ENCODE results near the gene ADAMTS18. TPM values are rescaled to one million over a fixed set of nuclear protein-coding genes. Genes with fewer than 3 reads are reported as not detected.

The ADAMTS18 gene
- total and polyA plus RNA-seq, 4 donors = under 0.01 to 0.17 TPM; not detected in 2

DNA sequence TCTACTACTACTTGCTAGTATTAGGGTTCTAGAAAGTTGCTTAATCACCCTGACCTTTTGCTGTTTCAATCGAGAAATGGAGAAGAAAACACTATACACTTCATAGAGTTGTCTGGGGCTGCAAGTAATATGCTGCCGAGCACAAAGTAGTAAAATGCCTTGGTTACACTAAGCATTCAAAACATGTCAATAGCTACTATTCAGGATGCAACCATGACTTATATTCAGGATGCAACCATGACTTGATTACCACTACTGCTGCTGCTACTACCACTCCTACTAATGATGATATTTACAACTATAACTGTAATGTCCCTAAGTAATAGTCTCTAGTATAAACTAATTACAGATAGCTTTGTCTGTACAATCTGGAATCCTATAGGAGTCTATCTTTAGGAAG lies 35.3 kb downstream of the ADAMTS18 start:
- H3K9ac ChIP-seq (ENCODE audit: low read depth in 1 of 2, low read length in 2 of 2) = no peak overlapping the region
- DNase-seq (ENCODE audit: low spot score) = no peak
- H3K27me3 ChIP-seq (ENCODE audit: control insufficient read depth in 4 of 4, insufficient read depth in 4 of 4, low read length in 3 of 4) = peaks cover 0 to 2% (median 0%) of the 10 kb centered on the region in 4 donors
- H3K4me3 ChIP-seq (ENCODE audit: low read depth in 1 of 3, low read length in 3 of 3) = no peak overlapping the region
- H3K9me3 ChIP-seq (ENCODE audit: control insufficient read depth in 4 of 4, low read length in 3 of 4) = no peaks in the 10 kb centered on the region
- H3K27ac ChIP-seq (ENCODE audit: low read depth in 1 of 2, low read length in 2 of 2) = no peak overlapping the region
- no peaks in the 10 kb centered on the region for H3K4me1 ChIP-seq (ENCODE audit: control insufficient read depth in 4 of 4, insufficient read depth in 4 of 4, low read length in 3 of 4)
- no peaks in the 10 kb centered on the region for H3K36me3 ChIP-seq (ENCODE audit: control insufficient read depth in 4 of 4, insufficient read depth in 3 of 4, low read depth in 1 of 4, low read length in 3 of 4)
- 63% methylated on average over 2 of the region's 2 CpGs for WGBS
- TF ChIP-seq GABPA (IDR thresholded peaks at IDR 0.05 in 1 of 2, conservative IDR thresholded peaks at IDR 0.05 in 1 of 2) (no peak), HNF4G (IDR thresholded peaks at IDR 0.05) (no peak), FOXA2 (IDR thresholded peaks at IDR 0.05) (no peak), EGR1 (IDR thresholded peaks at IDR 0.05; ENCODE audit: low read depth in 2 of 2) (no peak), JUND (IDR thresholded peaks at IDR 0.05) (no peak), HNF4A (conservative IDR thresholded peaks at IDR 0.05) (no peak), TAF1 (conservative IDR thresholded peaks at IDR 0.05) (no peak), ATF3 (IDR thresholded peaks at IDR 0.05) (no peak), YY1 (IDR thresholded peaks at IDR 0.05) (no peak), FOXA1 (IDR thresholded peaks at IDR 0.05) (no peak), SP1 (IDR thresholded peaks at IDR 0.05) (no peak), RXRA (IDR thresholded peaks at IDR 0.05) (no peak), NR2F2 (IDR thresholded peaks at IDR 0.05) (no peak), RAD21 (IDR thresholded peaks at IDR 0.05) (no peak)
- TF ChIP-seq, protein P1, sequence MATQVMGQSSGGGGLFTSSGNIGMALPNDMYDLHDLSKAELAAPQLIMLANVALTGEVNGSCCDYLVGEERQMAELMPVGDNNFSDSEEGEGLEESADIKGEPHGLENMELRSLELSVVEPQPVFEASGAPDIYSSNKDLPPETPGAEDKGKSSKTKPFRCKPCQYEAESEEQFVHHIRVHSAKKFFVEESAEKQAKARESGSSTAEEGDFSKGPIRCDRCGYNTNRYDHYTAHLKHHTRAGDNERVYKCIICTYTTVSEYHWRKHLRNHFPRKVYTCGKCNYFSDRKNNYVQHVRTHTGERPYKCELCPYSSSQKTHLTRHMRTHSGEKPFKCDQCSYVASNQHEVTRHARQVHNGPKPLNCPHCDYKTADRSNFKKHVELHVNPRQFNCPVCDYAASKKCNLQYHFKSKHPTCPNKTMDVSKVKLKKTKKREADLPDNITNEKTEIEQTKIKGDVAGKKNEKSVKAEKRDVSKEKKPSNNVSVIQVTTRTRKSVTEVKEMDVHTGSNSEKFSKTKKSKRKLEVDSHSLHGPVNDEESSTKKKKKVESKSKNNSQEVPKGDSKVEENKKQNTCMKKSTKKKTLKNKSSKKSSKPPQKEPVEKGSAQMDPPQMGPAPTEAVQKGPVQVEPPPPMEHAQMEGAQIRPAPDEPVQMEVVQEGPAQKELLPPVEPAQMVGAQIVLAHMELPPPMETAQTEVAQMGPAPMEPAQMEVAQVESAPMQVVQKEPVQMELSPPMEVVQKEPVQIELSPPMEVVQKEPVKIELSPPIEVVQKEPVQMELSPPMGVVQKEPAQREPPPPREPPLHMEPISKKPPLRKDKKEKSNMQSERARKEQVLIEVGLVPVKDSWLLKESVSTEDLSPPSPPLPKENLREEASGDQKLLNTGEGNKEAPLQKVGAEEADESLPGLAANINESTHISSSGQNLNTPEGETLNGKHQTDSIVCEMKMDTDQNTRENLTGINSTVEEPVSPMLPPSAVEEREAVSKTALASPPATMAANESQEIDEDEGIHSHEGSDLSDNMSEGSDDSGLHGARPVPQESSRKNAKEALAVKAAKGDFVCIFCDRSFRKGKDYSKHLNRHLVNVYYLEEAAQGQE (IDR thresholded peaks at IDR 0.05) = no peak
- TF ChIP-seq, protein P2, sequence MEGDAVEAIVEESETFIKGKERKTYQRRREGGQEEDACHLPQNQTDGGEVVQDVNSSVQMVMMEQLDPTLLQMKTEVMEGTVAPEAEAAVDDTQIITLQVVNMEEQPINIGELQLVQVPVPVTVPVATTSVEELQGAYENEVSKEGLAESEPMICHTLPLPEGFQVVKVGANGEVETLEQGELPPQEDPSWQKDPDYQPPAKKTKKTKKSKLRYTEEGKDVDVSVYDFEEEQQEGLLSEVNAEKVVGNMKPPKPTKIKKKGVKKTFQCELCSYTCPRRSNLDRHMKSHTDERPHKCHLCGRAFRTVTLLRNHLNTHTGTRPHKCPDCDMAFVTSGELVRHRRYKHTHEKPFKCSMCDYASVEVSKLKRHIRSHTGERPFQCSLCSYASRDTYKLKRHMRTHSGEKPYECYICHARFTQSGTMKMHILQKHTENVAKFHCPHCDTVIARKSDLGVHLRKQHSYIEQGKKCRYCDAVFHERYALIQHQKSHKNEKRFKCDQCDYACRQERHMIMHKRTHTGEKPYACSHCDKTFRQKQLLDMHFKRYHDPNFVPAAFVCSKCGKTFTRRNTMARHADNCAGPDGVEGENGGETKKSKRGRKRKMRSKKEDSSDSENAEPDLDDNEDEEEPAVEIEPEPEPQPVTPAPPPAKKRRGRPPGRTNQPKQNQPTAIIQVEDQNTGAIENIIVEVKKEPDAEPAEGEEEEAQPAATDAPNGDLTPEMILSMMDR (IDR thresholded peaks at IDR 0.05; ENCODE audit: low read depth, low read length, missing input control) = no peak
- TF ChIP-seq, protein P3, sequence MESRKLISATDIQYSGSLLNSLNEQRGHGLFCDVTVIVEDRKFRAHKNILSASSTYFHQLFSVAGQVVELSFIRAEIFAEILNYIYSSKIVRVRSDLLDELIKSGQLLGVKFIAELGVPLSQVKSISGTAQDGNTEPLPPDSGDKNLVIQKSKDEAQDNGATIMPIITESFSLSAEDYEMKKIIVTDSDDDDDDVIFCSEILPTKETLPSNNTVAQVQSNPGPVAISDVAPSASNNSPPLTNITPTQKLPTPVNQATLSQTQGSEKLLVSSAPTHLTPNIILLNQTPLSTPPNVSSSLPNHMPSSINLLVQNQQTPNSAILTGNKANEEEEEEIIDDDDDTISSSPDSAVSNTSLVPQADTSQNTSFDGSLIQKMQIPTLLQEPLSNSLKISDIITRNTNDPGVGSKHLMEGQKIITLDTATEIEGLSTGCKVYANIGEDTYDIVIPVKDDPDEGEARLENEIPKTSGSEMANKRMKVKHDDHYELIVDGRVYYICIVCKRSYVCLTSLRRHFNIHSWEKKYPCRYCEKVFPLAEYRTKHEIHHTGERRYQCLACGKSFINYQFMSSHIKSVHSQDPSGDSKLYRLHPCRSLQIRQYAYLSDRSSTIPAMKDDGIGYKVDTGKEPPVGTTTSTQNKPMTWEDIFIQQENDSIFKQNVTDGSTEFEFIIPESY (IDR thresholded peaks at IDR 0.05) = no peak

DNA sequence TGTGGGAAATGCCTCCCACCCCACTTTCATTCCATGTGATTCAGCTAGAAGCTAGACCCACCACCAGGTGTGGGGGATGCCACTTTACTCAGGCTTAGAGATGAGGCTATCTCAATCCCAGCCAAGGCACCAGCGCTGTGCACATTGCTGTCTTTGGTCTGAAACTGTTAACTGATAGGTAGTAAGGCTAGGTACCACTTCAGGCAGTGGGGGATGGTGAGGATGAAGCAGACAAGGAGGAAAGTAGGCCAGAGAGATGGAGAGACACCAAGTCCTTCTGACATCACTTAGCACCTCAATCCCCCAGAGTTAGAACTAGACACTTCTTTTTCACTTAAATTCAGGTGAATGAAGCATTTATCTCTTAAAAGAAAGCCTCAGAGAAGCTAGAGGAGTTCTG lies 35.8 kb downstream of the ADAMTS18 start:
- TF ChIP-seq TAF1 (conservative IDR thresholded peaks at IDR 0.05) (no peak), HNF4A (conservative IDR thresholded peaks at IDR 0.05) (no peak), JUND (IDR thresholded peaks at IDR 0.05) (no peak), RAD21 (IDR thresholded peaks at IDR 0.05) (no peak)
- TF ChIP-seq, protein P2 (IDR thresholded peaks at IDR 0.05; ENCODE audit: low read depth, low read length, missing input control) = no peak
- TF ChIP-seq, protein P4, sequence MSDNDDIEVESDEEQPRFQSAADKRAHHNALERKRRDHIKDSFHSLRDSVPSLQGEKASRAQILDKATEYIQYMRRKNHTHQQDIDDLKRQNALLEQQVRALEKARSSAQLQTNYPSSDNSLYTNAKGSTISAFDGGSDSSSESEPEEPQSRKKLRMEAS (IDR thresholded peaks at IDR 0.05) = no peak
- DNase-seq (ENCODE audit: low spot score) = no peak
- Histone ChIP-seq H3K9ac (ENCODE audit: low read depth in 1 of 2, low read length in 2 of 2) (no peak overlapping the region), H3K4me3 (ENCODE audit: low read depth in 1 of 3, low read length in 3 of 3) (no peak overlapping the region), H3K36me3 (ENCODE audit: control insufficient read depth in 4 of 4, insufficient read depth in 3 of 4, low read depth in 1 of 4, low read length in 3 of 4) (no peaks in the 10 kb centered on the region), H3K4me1 (ENCODE audit: control insufficient read depth in 4 of 4, insufficient read depth in 4 of 4, low read length in 3 of 4) (no peaks in the 10 kb centered on the region), H3K27ac (ENCODE audit: low read depth in 1 of 2, low read length in 2 of 2) (no peak overlapping the region), H3K27me3 (ENCODE audit: control insufficient read depth in 4 of 4, insufficient read depth in 4 of 4, low read length in 3 of 4) (peaks cover 0 to 2% (median 0%) of the 10 kb centered on the region in 4 donors), H3K9me3 (ENCODE audit: control insufficient read depth in 4 of 4, low read length in 3 of 4) (no peaks in the 10 kb centered on the region)
- WGBS = 80% methylated on average over 1 of the region's 1 CpG

Measured in liver (tissue), 9 donors.